Omental fat pad (tissue), 4 donors: Measurements from ENCODE around the gene PKNOX2. TPM values are rescaled to one million over a fixed set of nuclear protein-coding genes. Genes with fewer than 3 reads are reported as not detected.
A peak's percentile ranks its signal among the peaks of the same experiment; 100 is the strongest.

ENCODE experiments used
- ATAC-seq: fragments of 150-250 bp; one replicate; pipeline ENCODE4 v1.9.1; 2016; ENCODE audit warnings: mild to moderate bottlenecking, moderate library complexity; ENCODE audit not compliant: low FRiP score
- DNase-seq: peaks from one replicate; pipeline ENCODE4 v3.0.0-alpha.2; 2019; ENCODE audit warnings: low spot score
- total RNA-seq, 4 donors: library from RNA; depleted of rRNA; stranded (reverse); fragments of >200 nt; gene quantifications; one replicate each; pipeline ENCODE4 v1.1.0, GENCODE V29; 2016
- TF ChIP-seq, protein P1 (sequence below), 3 donors: fragments of 450-650 bp; IDR thresholded peaks; one replicate each; pipeline ENCODE4 v1.5.1; 2016 to 2017; ENCODE audit warnings: antibody characterized with exemption in 3 of 3, mild to moderate bottlenecking in 3 of 3, moderate library complexity in 2 of 3

Gene PKNOX2
- total RNA-seq, 4 donors from 2014 or later = 0.19 to 2.7 (median 0.82) TPM

DNA sequence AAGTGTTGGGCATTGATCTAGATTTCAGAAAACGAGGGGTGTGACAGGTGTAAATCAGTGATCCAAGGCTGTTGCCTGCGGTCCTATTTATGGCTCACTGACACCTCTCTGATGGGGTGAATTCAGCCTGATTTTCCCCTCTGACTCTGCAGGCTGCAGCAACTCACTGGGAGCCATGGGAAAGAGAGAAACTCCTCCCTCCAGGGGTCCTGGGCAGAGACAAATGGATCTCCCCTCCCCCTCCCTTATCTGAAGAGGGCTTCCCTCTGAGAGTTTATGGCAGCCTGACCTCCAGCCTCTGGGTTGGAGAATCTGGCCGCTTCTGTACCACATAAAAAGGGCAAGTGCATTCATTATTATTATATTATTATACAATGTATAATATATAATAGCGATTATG is 1.8 kb upstream of the PKNOX2 start:
- TF ChIP-seq, protein P1, sequence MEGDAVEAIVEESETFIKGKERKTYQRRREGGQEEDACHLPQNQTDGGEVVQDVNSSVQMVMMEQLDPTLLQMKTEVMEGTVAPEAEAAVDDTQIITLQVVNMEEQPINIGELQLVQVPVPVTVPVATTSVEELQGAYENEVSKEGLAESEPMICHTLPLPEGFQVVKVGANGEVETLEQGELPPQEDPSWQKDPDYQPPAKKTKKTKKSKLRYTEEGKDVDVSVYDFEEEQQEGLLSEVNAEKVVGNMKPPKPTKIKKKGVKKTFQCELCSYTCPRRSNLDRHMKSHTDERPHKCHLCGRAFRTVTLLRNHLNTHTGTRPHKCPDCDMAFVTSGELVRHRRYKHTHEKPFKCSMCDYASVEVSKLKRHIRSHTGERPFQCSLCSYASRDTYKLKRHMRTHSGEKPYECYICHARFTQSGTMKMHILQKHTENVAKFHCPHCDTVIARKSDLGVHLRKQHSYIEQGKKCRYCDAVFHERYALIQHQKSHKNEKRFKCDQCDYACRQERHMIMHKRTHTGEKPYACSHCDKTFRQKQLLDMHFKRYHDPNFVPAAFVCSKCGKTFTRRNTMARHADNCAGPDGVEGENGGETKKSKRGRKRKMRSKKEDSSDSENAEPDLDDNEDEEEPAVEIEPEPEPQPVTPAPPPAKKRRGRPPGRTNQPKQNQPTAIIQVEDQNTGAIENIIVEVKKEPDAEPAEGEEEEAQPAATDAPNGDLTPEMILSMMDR (IDR thresholded peaks at IDR 0.05) = no peak
- DNase-seq (no peak), ATAC-seq (no peak)

DNA sequence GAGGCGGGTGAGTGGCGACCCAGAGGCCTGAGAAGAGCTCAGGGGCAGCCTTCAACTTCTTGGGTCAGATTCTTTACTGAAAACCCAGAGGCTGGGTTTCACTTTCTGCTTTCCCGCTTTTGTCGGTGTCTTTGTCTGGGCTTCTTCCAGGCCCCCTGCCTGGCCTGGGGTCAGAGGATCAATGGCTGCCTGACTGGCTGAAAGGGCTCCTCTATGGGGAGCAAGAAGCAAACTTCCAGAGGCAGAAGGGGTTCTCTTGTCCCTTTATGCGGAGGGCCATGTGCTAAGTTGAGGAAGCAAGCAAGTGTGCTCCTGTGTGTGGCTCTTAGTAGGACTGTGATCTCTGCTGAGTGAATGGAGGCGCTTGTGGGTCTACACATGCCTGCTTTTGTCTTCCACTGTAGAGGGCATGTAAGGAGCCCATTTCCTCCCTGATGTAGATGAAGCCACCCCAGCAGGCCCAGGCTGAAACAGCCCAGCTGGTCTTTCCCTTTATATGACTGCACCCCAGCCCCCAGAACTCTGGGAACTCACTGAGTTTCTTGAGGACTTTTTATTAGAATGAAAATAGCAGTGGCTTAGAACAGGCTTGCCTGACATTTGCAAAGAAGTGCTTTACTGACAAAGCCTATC is 1.0 kb upstream of the PKNOX2 start:
- ATAC-seq (no peak), DNase-seq (no peak)
- TF ChIP-seq, protein P1 (IDR thresholded peaks at IDR 0.05) = no peak

DNA sequence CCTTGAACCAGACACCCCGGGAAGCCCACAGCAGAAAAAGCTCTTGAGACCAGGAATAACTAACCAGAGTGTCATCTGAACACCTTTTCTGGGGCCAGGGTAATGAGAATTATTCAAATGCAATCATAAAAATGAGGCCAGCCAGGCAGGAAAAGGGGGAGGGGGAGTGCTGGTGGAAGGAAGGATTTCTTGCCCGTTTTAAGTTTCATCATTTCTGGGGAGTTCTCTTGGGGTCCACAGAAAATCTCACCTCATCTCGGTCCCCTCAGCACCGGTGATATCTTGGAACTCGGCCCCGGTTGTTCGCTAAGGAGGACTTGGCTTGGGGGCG is 495 bp upstream of the PKNOX2 start:
- ATAC-seq = no peak
- DNase-seq = no peak
- TF ChIP-seq, protein P1 (IDR thresholded peaks at IDR 0.05) = no peak

DNA sequence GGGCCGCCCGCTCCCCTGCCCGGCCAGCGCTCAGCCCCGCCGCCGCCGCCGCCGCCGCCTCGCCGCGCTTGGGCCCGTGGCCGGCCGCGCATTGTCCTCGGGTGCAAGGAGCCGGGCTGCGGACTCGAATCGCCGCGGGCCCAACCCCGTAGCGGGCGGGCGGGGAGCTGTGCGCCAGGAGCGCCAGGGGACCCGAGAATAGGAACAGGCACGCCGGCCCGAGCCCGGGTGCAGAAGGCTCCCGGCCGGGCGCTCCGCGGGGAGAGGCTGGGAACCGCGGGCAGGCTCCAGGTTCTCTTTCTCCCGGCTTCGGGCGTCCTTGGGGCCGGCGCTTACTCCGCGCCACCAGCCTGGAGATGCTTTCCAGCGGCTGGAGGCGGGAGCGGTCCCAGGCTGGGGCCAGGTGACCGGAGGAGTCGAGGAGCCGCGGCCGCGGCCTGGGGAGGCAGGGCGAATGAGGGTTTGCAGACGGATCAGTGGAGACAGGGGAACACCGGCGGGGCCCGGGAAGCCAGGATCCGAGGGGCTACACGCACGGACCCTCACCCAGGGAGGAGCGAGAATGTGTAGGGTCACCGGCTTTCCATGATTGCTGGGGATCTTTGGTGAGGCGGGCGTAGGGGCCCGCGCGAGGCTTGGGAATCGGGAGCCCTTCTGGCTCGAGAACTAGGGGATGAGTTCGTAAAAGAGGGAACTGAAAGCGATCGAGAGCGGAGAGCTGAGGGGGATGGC is 726 bp downstream of the PKNOX2 start:
- TF ChIP-seq, protein P1 (IDR thresholded peaks at IDR 0.05) = no peak
- ATAC-seq (peak; percentile 39), DNase-seq (no peak)

DNA sequence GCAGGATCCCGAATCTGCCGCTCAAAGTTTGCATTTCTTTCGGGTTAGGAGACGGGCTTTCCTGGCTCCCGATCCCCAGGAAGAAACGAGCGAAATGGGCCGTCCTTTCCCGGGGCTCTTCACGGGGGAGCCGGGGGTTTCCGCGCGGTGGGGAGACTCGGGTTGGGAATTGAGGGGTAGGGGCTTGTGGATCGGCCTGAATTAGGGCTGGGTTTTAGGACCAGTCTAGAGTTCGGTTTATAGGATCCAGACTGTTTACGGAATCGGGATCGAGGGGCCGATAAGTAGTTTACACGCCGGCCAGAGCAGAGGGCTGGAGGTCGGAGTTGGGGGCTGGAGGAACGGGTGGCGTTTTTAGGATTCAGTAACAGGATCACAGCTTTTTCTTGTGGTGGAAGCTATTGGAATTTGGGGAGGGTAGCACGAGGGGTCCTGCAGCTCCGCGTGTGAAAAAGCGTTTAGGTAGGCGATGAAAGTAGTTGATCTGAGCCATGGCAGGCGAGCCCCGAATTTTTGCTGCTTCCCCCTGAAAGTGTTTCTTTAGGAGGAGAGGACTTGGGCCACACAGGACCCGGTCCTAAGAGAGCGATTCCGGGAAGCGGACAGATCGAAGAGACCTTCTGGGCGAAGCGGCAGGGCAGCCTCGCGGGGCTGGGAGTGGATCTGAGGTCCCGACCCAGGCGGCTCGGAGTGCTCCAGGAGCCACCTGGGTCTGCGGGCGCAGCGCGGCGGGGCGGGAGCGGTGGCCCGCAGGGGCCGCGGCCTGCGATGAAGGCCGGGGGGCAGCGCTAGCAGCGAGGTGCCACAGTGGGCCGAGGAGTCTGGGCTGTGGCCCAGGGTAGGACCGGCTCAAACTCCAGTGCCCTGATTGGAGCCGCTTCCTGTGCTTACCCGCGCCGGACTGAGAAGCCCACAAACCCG is 1.6 kb downstream of the PKNOX2 start:
- TF ChIP-seq, protein P1 (IDR thresholded peaks at IDR 0.05) = no peak
- DNase-seq (no peak), ATAC-seq (no peak)

DNA sequence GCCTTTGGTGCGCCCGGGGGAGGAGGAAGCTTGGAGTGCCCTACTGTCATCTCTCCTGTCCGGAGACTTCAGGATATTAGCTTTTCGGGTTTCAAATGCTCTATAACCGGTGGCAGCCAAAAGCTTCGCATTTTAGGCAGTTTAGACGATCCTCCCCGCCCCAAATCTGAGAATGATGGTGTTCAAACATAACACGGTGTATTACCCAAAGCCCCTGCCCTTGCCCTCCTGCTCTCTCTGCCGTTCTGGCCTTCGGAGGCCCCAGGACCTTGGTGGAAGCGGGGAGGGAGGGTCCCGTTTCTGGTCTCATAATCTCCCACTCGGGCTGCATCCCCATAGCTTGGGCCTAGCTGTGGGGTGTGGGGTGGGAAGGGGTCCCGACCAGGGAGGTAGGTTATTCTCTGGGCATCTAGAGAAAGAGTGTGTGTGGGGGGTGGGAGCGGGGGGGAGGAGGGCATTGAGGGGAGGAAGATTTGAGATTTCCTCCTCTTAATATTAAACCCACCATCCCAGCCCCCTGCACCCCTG is 2.3 kb downstream of the PKNOX2 start:
- ATAC-seq = no peak
- TF ChIP-seq, protein P1 (IDR thresholded peaks at IDR 0.05) = no peak
- no peak for DNase-seq
